ENCODE data around the gene PTCH2.

Gene PTCH2

DNA sequence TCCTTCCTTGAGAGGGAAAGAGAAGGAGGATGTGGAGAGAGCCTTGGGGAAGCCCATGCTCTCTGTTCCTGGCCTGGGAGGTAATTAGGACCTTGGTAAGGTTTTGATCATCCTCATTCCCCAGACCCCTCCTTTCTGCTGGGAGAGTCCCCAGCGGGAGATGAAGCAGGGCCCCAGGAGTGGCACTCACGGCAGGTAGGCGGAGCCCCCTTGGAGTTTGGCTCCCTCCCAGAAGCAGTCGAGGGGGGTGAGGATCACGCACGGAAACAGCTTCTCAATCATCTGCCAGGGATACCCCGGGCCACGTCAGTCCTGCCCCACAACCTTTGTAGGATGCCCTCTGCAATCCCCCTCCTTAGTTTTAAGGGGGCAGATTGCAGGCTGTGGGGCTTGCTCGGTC lies 11.5 kb downstream of the PTCH2 start (continued):
- TF ChIP-seq, protein P1, sequence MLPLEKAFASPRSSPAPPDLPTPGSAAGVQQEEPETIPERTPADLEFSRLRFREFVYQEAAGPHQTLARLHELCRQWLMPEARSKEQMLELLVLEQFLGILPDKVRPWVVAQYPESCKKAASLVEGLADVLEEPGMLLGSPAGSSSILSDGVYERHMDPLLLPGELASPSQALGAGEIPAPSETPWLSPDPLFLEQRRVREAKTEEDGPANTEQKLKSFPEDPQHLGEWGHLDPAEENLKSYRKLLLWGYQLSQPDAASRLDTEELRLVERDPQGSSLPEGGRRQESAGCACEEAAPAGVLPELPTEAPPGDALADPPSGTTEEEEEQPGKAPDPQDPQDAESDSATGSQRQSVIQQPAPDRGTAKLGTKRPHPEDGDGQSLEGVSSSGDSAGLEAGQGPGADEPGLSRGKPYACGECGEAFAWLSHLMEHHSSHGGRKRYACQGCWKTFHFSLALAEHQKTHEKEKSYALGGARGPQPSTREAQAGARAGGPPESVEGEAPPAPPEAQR (tag by site-specific recombination; IDR thresholded peaks at IDR 0.05): no peak
- no peak for TF ChIP-seq KLF7 (tag by site-specific recombination; IDR thresholded peaks at IDR 0.05; ENCODE audit: borderline replicate concordance)
- peak; percentile 93 for TF ChIP-seq ZNF341 (tag by site-specific recombination; IDR thresholded peaks at IDR 0.05; ENCODE audit: low read depth)
- TF ChIP-seq PRDM1 (tag by site-specific recombination; IDR thresholded peaks at IDR 0.05): no peak

DNA sequence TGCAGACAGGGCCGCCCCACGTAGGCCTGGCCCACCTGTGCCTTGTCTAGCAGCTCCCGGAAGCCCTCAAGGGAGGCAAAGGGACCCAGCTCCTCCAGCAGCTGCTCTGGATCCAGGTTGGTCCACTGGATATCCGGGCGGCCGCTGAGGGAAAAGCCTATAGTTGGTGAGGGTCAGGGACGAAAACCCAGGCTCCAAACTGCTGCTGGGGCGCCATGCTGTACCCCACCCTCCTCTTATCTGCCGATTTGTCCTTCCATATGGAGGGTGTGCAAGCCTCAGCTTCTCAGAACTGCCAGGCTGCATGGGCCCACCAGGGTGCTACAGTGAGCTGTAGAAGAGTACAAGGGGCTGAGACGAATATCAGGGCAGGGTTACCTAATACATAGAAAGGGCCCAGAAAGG lies 12.2 kb downstream of the PTCH2 start:
- ChIA-PET POLR2A (interaction anchor here (0.9 to 3.4 kb wide), 4 partner anchors 10 to 30 kb away, joined by 4 to 9 read pairs (median 8); partner anchors contain the start of genes PLK3 and PTCH2), CTCF (interaction anchor here (0.6 to 1.0 kb wide), 2 partner anchors 37 to 400 kb away, joined by 3 read pairs; no protein-coding TSS in a partner anchor)
- Histone ChIP-seq H3K9me3 (ENCODE audit: control insufficient read depth, insufficient read depth, low read depth, low read length) (no peaks in the 10 kb centered on the region), H3K36me3 (ENCODE audit: control insufficient read depth in 2 of 2, insufficient read depth in 1 of 2, low read length in 2 of 2) (peaks cover 0 to 32% of the 10 kb centered on the region in 2 experiments; a peak in 1 of 3 replicates), H3K27ac (ENCODE audit: extremely low read depth, low read depth, low read length) (no peak overlapping the region), H3K4me3 (ENCODE audit: low read depth, low read length) (no peak overlapping the region), H3K4me1 (ENCODE audit: control insufficient read depth, insufficient read depth, low read length) (peaks cover 11% of the 10 kb centered on the region)
- TF ChIP-seq GLIS2 (tag by site-specific recombination; IDR thresholded peaks at IDR 0.05): no peak
- TF ChIP-seq, protein P2, sequence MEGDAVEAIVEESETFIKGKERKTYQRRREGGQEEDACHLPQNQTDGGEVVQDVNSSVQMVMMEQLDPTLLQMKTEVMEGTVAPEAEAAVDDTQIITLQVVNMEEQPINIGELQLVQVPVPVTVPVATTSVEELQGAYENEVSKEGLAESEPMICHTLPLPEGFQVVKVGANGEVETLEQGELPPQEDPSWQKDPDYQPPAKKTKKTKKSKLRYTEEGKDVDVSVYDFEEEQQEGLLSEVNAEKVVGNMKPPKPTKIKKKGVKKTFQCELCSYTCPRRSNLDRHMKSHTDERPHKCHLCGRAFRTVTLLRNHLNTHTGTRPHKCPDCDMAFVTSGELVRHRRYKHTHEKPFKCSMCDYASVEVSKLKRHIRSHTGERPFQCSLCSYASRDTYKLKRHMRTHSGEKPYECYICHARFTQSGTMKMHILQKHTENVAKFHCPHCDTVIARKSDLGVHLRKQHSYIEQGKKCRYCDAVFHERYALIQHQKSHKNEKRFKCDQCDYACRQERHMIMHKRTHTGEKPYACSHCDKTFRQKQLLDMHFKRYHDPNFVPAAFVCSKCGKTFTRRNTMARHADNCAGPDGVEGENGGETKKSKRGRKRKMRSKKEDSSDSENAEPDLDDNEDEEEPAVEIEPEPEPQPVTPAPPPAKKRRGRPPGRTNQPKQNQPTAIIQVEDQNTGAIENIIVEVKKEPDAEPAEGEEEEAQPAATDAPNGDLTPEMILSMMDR (tag by site-specific recombination; IDR thresholded peaks at IDR 0.05): no peak
- no peak for TF ChIP-seq BCL11A (tag by site-specific recombination; IDR thresholded peaks at IDR 0.05; ENCODE audit: low read depth)
- no peak for TF ChIP-seq ZNF391 (tag by site-specific recombination; IDR thresholded peaks at IDR 0.05; ENCODE audit: borderline replicate concordance, low read depth)
- TF ChIP-seq ZNF768 (tag by site-specific recombination; IDR thresholded peaks at IDR 0.05): no peak
- no peak for TF ChIP-seq OVOL3 (tag by site-specific recombination; IDR thresholded peaks at IDR 0.05)
- no peak for TF ChIP-seq ZNF266 (tag by site-specific recombination; IDR thresholded peaks at IDR 0.05; ENCODE audit: low read depth)
- TF ChIP-seq, protein P3, sequence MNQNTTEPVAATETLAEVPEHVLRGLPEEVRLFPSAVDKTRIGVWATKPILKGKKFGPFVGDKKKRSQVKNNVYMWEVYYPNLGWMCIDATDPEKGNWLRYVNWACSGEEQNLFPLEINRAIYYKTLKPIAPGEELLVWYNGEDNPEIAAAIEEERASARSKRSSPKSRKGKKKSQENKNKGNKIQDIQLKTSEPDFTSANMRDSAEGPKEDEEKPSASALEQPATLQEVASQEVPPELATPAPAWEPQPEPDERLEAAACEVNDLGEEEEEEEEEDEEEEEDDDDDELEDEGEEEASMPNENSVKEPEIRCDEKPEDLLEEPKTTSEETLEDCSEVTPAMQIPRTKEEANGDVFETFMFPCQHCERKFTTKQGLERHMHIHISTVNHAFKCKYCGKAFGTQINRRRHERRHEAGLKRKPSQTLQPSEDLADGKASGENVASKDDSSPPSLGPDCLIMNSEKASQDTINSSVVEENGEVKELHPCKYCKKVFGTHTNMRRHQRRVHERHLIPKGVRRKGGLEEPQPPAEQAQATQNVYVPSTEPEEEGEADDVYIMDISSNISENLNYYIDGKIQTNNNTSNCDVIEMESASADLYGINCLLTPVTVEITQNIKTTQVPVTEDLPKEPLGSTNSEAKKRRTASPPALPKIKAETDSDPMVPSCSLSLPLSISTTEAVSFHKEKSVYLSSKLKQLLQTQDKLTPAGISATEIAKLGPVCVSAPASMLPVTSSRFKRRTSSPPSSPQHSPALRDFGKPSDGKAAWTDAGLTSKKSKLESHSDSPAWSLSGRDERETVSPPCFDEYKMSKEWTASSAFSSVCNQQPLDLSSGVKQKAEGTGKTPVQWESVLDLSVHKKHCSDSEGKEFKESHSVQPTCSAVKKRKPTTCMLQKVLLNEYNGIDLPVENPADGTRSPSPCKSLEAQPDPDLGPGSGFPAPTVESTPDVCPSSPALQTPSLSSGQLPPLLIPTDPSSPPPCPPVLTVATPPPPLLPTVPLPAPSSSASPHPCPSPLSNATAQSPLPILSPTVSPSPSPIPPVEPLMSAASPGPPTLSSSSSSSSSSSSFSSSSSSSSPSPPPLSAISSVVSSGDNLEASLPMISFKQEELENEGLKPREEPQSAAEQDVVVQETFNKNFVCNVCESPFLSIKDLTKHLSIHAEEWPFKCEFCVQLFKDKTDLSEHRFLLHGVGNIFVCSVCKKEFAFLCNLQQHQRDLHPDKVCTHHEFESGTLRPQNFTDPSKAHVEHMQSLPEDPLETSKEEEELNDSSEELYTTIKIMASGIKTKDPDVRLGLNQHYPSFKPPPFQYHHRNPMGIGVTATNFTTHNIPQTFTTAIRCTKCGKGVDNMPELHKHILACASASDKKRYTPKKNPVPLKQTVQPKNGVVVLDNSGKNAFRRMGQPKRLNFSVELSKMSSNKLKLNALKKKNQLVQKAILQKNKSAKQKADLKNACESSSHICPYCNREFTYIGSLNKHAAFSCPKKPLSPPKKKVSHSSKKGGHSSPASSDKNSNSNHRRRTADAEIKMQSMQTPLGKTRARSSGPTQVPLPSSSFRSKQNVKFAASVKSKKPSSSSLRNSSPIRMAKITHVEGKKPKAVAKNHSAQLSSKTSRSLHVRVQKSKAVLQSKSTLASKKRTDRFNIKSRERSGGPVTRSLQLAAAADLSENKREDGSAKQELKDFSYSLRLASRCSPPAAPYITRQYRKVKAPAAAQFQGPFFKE (tag by site-specific recombination; IDR thresholded peaks at IDR 0.05; ENCODE audit: borderline replicate concordance): no peak
- TF ChIP-seq ZNF610 (tag by site-specific recombination; IDR thresholded peaks at IDR 0.05; ENCODE audit: borderline replicate concordance): no peak

Data from HEK293 (cell line).